Activated T-cell treated with anti-CD3 and anti-CD28 coated beads, Interleukin-2, amount 50 U/mL, for 72 hours (primary cell): ENCODE measurements around the gene SLC22A1. TPM values are rescaled to one million over a fixed set of nuclear protein-coding genes. Genes with fewer than 3 reads are reported as not detected.
"Not testable (repeated sequence)": the region's sequence is repeated elsewhere in the genome, so short reads cannot be mapped to it uniquely, and the experiment has no call there.

Experiments used
- ATAC-seq, 2 donors: fragments of 150-1000 bp; cut with Tn5 transposase; replicated peaks in 1 of 2; 2 replicates each; pipeline ENCODE4 v1.10.0; 2021; ENCODE audit warnings: moderate library complexity in 2 of 2, mild to moderate bottlenecking in 1 of 2
- DNase-seq, 2 donors: peaks; one replicate each; pipeline ENCODE4 v3.0.0; 2021 to 2022; ENCODE audit warnings: mixed read lengths in 1 of 2
- H3K27ac Mint-ChIP-seq: one replicate; pipeline ENCODE4 v1.8.0; 2022; ENCODE audit warnings: mild to moderate bottlenecking, moderate library complexity, mixed read lengths
- H3K27me3 Mint-ChIP-seq: one replicate; pipeline ENCODE4 v1.8.0; 2022; ENCODE audit warnings: low read depth, mixed read lengths
- H3K36me3 Mint-ChIP-seq, 2 donors: one replicate each; pipeline ENCODE4 v1.8.0; 2022; ENCODE audit warnings: mixed read lengths in 2 of 2, mild to moderate bottlenecking in 1 of 2; ENCODE audit not compliant: insufficient read depth in 2 of 2
- H3K4me1 Mint-ChIP-seq: one replicate; pipeline ENCODE4 v1.8.0; 2022; ENCODE audit warnings: low read depth, mixed read lengths
- H3K4me3 Mint-ChIP-seq, 2 donors: one replicate each; pipeline ENCODE4 v1.8.0; 2022; ENCODE audit warnings: mild to moderate bottlenecking in 2 of 2, mixed read lengths in 2 of 2, moderate library complexity in 2 of 2
- H3K9me3 Mint-ChIP-seq, 2 donors: one replicate each; pipeline ENCODE4 v1.8.0; 2022; ENCODE audit warnings: mixed read lengths in 2 of 2
- total RNA-seq, 2 donors: library from RNA; stranded (reverse); gene quantifications; one replicate each; pipeline ENCODE4 v1.2.3, GENCODE V29; 2022

Gene SLC22A1
- total RNA-seq, 2 donors from 2014 or later, result 1.5 to 2.4 TPM

- Mint-ChIP-seq H3K4me1 (no peaks in the 10 kb centered on the region), H3K36me3 (no peaks in the 10 kb centered on the region), H3K4me3 (no peak overlapping the region), H3K9me3 (no peaks in the 10 kb centered on the region), H3K27ac (no peak overlapping the region), H3K27me3 (no peaks in the 10 kb centered on the region)
- ATAC-seq (no peak), DNase-seq (no peak)
Measured at GRCh38 chr6:160118620-160119229, 2.9 kb upstream of the SLC22A1 start.

DNA sequence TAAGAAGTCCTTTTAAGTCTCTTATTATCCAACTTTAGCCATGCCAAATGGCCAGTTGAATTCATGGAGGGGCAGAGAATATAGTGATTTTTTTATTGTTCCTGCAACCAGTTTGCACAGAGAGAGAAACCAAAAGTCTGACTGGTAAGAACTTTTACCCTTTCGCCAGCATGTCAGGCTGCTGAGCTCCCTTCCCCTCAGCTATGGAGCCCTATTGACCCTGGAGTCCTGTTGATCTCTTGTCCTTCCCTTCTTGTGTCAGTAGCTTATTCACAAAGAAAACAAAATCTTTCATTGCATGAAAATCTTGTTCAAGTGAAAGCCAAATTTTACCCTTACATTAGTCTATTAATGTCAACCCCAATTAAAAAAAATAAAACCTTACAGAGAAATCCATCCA, 1.5 kb upstream of the SLC22A1 start:
- Mint-ChIP-seq H3K4me3 (no peak overlapping the region), H3K36me3 (no peaks in the 10 kb centered on the region), H3K4me1 (no peaks in the 10 kb centered on the region), H3K9me3 (no peaks in the 10 kb centered on the region), H3K27ac (no peak overlapping the region), H3K27me3 (no peaks in the 10 kb centered on the region)
- DNase-seq (no peak), ATAC-seq (no peak)

DNA sequence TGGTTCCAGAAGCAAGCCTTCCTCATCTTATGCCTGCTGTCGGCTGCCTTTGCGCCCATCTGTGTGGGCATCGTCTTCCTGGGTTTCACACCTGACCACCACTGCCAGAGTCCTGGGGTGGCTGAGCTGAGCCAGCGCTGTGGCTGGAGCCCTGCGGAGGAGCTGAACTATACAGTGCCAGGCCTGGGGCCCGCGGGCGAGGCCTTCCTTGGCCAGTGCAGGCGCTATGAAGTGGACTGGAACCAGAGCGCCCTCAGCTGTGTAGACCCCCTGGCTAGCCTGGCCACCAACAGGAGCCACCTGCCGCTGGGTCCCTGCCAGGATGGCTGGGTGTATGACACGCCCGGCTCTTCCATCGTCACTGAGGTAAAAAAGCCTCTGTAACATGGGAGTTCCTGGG, 366 bp downstream of the SLC22A1 start:
- ATAC-seq (no peak), DNase-seq (no peak)
- H3K36me3 Mint-ChIP-seq, result no peaks in the 10 kb centered on the region
- H3K9me3 Mint-ChIP-seq, result no peaks in the 10 kb centered on the region
- H3K27me3 Mint-ChIP-seq, result no peaks in the 10 kb centered on the region
- no peak overlapping the region for H3K27ac Mint-ChIP-seq
- H3K4me3 Mint-ChIP-seq, result no peak overlapping the region
- no peaks in the 10 kb centered on the region for H3K4me1 Mint-ChIP-seq

- Mint-ChIP-seq H3K4me1 (no peaks in the 10 kb centered on the region), H3K9me3 (no peaks in the 10 kb centered on the region)
- ATAC-seq, result no peak
Measured at GRCh38 chr6:160122744-160123143, 1.1 kb downstream of the SLC22A1 start.

DNA sequence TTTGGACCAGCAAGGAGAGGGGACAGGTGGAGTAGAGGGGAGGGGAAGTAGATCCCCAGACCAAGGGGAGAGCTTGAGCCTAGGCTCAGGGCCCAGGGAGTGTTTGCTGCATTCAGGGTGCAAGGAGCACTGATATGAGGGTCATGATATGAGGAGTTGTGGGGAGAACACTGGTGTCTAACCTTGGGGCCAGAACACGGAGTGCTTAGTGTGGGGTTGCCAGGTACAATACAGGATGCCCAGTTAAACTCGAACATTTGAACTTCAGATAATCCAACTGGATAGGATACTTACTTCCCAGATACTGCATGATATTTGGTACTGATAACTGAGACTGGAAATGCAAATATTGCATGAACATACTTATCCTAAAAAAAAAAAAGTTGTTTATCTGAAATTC, 2.4 kb downstream of the SLC22A1 start:
- no peak overlapping the region for H3K4me3 Mint-ChIP-seq
- H3K4me1 Mint-ChIP-seq, result peaks cover under 1% of the 10 kb centered on the region
- no peak for ATAC-seq
- DNase-seq, result no peak
- H3K27me3 Mint-ChIP-seq, result no peaks in the 10 kb centered on the region
- no peaks in the 10 kb centered on the region for H3K36me3 Mint-ChIP-seq
- no peak overlapping the region for H3K27ac Mint-ChIP-seq
- no peaks in the 10 kb centered on the region for H3K9me3 Mint-ChIP-seq

More at GRCh38 chr6:160122744-160123143, 1.1 kb downstream of the SLC22A1 start:
- Mint-ChIP-seq H3K36me3 (no peaks in the 10 kb centered on the region), H3K27ac (no peak overlapping the region), H3K4me3 (no peak overlapping the region), H3K27me3 (no peaks in the 10 kb centered on the region)
- DNase-seq, result no peak

DNA sequence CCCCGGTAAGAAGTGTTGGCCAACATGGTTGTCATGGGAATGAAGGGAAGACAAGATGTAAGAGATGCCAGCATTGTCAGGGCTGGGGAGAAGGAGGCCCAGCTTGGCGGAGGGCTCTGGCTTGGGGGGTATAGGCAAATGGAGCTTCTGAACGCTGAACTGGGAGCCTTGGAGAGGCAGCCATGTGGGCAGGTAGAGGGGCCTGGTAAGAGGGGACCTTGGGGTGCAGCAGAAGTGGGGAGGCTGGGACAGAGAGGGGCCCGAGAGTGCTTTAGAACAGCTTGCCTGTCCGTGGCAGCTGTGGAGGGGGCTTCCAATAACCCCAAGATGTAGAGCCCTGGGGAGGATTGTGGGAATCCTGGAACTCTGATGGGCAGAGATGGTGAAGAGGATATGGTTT, 3.0 kb downstream of the SLC22A1 start:
- peak overlapping the region; percentile 31 for H3K27ac Mint-ChIP-seq
- peaks cover 6% of the 10 kb centered on the region for H3K4me1 Mint-ChIP-seq
- DNase-seq (no peak), ATAC-seq (no peak)
- no peaks in the 10 kb centered on the region for H3K36me3 Mint-ChIP-seq
- H3K4me3 Mint-ChIP-seq, result no peak overlapping the region
- H3K9me3 Mint-ChIP-seq, result no peaks in the 10 kb centered on the region
- H3K27me3 Mint-ChIP-seq, result no peaks in the 10 kb centered on the region

DNA sequence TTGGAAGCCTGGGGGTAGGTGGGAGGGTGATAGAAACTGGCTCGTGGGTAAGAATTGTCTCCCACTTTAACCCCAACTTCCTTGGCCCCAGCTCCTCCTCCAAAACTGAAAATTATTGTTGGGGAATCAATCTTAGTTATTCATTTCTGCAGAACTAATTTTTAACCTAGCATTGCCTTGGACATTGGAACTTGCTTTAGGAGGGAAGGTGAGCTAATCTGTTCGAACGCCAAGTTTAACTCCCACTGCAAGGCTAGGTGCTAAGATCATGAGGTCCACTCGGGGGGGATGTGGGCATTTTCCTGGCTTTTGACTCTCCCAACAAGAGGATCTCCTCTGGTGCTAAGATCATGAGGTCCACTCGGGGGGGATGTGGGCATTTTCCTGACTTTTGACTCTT, 3.5 kb downstream of the SLC22A1 start:
- not testable (repeated sequence) for DNase-seq, H3K4me1 Mint-ChIP-seq, ATAC-seq, H3K27me3 Mint-ChIP-seq, H3K36me3 Mint-ChIP-seq, H3K9me3 Mint-ChIP-seq, H3K4me3 Mint-ChIP-seq, H3K27ac Mint-ChIP-seq

- no peak for DNase-seq
- H3K9me3 Mint-ChIP-seq, result no peaks in the 10 kb centered on the region
- no peaks in the 10 kb centered on the region for H3K36me3 Mint-ChIP-seq
- no peak overlapping the region for H3K4me3 Mint-ChIP-seq
- ATAC-seq, result no peak
- no peak overlapping the region for H3K27ac Mint-ChIP-seq
- H3K27me3 Mint-ChIP-seq, result no peaks in the 10 kb centered on the region
- H3K4me1 Mint-ChIP-seq, result peaks cover 7% of the 10 kb centered on the region
Measured at GRCh38 chr6:160127270-160128124, 5.9 kb downstream of the SLC22A1 start.

DNA sequence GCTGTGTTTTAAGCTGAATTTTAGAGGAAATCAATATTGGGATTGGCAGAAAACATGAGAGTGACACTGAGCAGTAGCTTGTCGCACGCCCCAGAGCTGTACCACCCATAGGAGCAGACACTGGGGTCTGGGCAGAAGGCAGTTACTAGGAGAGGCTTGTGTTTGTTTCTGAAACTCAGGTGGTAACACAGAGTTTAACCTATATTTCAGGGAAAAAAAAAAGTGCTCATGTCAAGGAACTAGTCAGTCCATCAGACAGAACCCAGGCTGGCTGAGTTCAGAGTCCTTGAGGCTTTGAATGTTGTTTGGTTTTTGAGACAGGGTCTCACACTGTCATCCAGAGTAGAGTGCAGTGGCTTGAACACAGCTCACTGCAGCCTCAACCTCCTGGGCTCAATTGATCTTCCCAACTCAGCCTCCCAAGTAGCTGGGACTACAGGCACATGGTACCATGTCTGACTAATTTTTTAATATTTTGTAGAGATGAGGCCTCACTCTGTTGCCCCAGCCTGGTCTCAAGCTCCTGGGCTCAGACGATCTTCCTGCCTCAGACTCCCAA, 6.6 kb downstream of the SLC22A1 start:
- no peak overlapping the region for H3K27ac Mint-ChIP-seq
- no peak for DNase-seq
- no peak overlapping the region for H3K4me3 Mint-ChIP-seq
- H3K36me3 Mint-ChIP-seq, result no peaks in the 10 kb centered on the region
- ATAC-seq, result no peak
- H3K27me3 Mint-ChIP-seq, result no peaks in the 10 kb centered on the region
- H3K9me3 Mint-ChIP-seq, result no peaks in the 10 kb centered on the region
- H3K4me1 Mint-ChIP-seq, result peaks cover 7% of the 10 kb centered on the region

DNA sequence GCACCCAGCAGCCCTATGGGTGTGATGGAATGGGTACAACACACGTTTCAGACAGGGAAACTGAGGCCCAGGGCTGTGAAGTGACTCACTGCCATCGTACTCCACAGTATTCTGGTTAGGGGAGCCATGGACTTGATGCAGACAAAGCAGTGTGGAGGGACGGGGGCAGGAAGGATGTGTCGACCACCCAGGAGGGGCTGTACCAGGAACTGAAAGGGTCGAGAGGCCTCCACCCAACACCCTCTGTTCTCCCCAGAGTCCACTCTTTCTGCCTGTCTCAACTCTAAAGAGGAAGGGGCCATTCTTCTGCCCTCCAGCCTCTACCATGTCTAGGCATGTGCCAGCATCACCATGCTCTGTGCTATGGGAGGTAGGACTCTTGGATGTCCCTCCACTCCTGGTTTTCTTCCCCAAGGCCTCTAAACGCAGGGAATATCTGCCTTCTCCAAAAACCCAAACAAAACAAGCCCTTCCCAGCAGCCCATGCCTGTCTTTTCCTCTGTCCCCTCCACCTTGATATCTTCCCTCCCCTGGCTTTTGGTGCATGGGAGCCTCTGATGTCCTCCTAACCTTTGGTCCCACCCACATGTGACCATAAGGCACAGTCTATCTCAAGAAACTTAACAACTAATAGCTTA, 7.4 kb downstream of the SLC22A1 start:
- ATAC-seq, result no peak

DNA sequence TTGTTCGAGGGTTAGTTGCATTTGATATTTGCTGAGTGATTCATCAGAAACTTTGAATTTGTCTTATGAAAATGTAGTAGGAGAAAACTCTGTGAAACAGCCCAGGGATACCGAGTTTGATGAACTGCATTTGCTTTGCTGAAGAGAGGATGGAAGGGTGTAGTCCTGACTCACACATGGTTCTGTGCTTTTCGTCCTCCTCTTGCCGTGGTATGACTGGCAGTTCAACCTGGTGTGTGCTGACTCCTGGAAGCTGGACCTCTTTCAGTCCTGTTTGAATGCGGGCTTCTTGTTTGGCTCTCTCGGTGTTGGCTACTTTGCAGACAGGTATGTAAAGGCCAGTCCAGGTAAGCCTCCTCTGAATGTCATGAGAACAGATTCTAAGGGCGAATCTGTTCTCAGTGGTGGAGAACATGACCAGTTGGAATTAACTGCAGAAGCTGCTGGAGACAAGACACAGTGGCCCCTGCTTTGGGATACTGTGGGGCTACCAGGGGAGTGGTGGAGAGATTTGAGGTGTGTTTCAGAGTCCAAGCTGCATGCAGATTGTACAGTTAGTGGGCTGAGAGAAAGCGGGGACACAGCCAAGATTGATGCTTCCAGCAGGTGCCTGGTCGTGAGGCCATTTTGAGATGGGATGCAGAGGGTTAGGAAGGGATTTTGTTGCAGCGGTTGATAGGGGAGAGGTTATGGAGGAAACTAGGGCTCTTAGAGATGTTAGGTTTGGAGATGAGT, 8.4 kb downstream of the SLC22A1 start:
- H3K27me3 Mint-ChIP-seq, result no peaks in the 10 kb centered on the region
- DNase-seq (no peak), ATAC-seq (no peak)
- H3K4me3 Mint-ChIP-seq, result no peak overlapping the region
- no peak overlapping the region for H3K27ac Mint-ChIP-seq
- no peaks in the 10 kb centered on the region for H3K36me3 Mint-ChIP-seq
- H3K9me3 Mint-ChIP-seq, result no peaks in the 10 kb centered on the region
- peaks cover 7% of the 10 kb centered on the region for H3K4me1 Mint-ChIP-seq

More for the DNA sequence above, 7.4 kb downstream of the SLC22A1 start:
- Mint-ChIP-seq H3K36me3 (no peaks in the 10 kb centered on the region), H3K27ac (peak overlapping the region; percentile 26), H3K4me1 (peaks cover 7% of the 10 kb centered on the region), H3K27me3 (no peaks in the 10 kb centered on the region), H3K9me3 (no peaks in the 10 kb centered on the region), H3K4me3 (no peak overlapping the region)
- DNase-seq, result no peak

GRCh38 chr6:160130729-160131484, 9.3 kb downstream of the SLC22A1 start:
- no peak for DNase-seq
- Mint-ChIP-seq H3K27ac (no peak overlapping the region), H3K27me3 (no peaks in the 10 kb centered on the region)

More at GRCh38 chr6:160130729-160131484, 9.3 kb downstream of the SLC22A1 start:
- Mint-ChIP-seq H3K4me3 (no peak overlapping the region), H3K4me1 (peaks cover 7% of the 10 kb centered on the region), H3K9me3 (no peaks in the 10 kb centered on the region), H3K36me3 (no peaks in the 10 kb centered on the region)
- no peak for ATAC-seq
